Panc1 (cell line): ENCODE results near the gene ERC2. TPM values are rescaled to one million over a fixed set of nuclear protein-coding genes. Genes with fewer than 3 reads are reported as not detected.

Source experiments
- ATAC-seq: fragments of 200-7000 bp; cut with Tn5 transposase; 2 replicates; pipeline ENCODE4 v1.9.1; 2020; ENCODE audit warnings: mild to moderate bottlenecking, moderate library complexity
- BruUV-seq: library from RNA; stranded (reverse); fragments of 400-500 nt; replicated peaks from 2 replicates; lab custom pipeline; 2021; lab: Mats Ljungman, UMichigan
- CTCF ChIA-PET: fragments of 300-600 bp; sonication (Branson Sonifier 250); formaldehyde crosslinking; loops from one replicate; lab custom pipeline; 2022; ENCODE audit warnings: antibody characterized with exemption; lab: Charles Lee
- POLR2A ChIA-PET: fragments of 300-600 bp; sonication (Branson Sonifier 250); formaldehyde crosslinking; loops from one replicate; lab custom pipeline; 2022; ENCODE audit warnings: antibody characterized with exemption; lab: Charles Lee
- DNase-seq: peaks from one replicate; pipeline ENCODE4 v3.0.0-alpha.2; 2010; ENCODE audit warnings: low read depth, low spot score
- H3K27ac ChIP-seq: 2 replicates; pipeline ENCODE4 v1.5.1; 2011; ENCODE audit warnings: mild to moderate bottlenecking, low read length, inconsistent platforms
- H3K27me3 ChIP-seq: fragments of 200-500 bp; sonication (Bioruptor generic); 2 replicates; pipeline ENCODE4 v1.6.0; 2014; ENCODE audit warnings: low read length, inconsistent platforms; ENCODE audit not compliant: control insufficient read depth, insufficient read depth
- H3K36me3 ChIP-seq: fragments of 200-500 bp; sonication (Bioruptor generic); 2 replicates; pipeline ENCODE4 v1.5.1; 2014; ENCODE audit warnings: inconsistent platforms, mild to moderate bottlenecking, low read length, moderate library complexity; ENCODE audit not compliant: control insufficient read depth, insufficient read depth
- H3K4me1 ChIP-seq: 2 replicates; pipeline ENCODE4 v1.5.1; 2011; ENCODE audit warnings: inconsistent platforms, mild to moderate bottlenecking, low read length, moderate library complexity; ENCODE audit not compliant: control insufficient read depth, insufficient read depth
- H3K4me3 ChIP-seq, 2 experiments: 2 replicates each; pipeline ENCODE4 v1.5.1; 2011 to 2012; ENCODE audit warnings: low read depth in 2 of 2, low read length in 2 of 2, mild to moderate bottlenecking in 2 of 2, inconsistent platforms in 1 of 2, moderate library complexity in 1 of 2
- H3K9me3 ChIP-seq: fragments of 200-500 bp; sonication (Bioruptor generic); 2 replicates; pipeline ENCODE4 v1.5.1; 2014; ENCODE audit warnings: low read depth, mild to moderate bottlenecking, inconsistent platforms, low read length, moderate library complexity; ENCODE audit not compliant: control insufficient read depth, insufficient read depth
- CTCF ChIP-seq: fragments of 450-650 bp; IDR thresholded peaks from 2 replicates; pipeline ENCODE4 v1.5.1; 2017; ENCODE audit warnings: mild to moderate bottlenecking
- POLR2AphosphoS5 ChIP-seq: IDR thresholded peaks from 2 replicates; pipeline ENCODE4 v1.6.1; 2012; ENCODE audit warnings: mild to moderate bottlenecking, low read depth, low read length, moderate library complexity
- REST ChIP-seq, 2 experiments: IDR thresholded peaks; 2 replicates each; pipeline ENCODE4 v1.6.1; 2011 to 2012; ENCODE audit warnings: low read depth in 2 of 2, control low read depth in 1 of 2, low read length in 1 of 2, mild to moderate bottlenecking in 1 of 2, moderate library complexity in 1 of 2; ENCODE audit not compliant: insufficient read depth in 1 of 2
- SIN3A ChIP-seq: IDR thresholded peaks from 2 replicates; pipeline ENCODE4 v1.6.1; 2012; ENCODE audit warnings: low read depth, mild to moderate bottlenecking, low read length, moderate library complexity, borderline replicate concordance; ENCODE audit not compliant: insufficient read depth
- TCF7L2 ChIP-seq: IDR thresholded peaks from 2 replicates; pipeline ENCODE4 v1.6.1; 2011; ENCODE audit warnings: mild to moderate bottlenecking, low read depth, low read length, inconsistent platforms
- in situ Hi-C: cut with HindIII; loops from 2 replicates; pipeline ENCODE4 v1.10.0; 2016; ENCODE audit warnings: low sequenced_read_pairs, low pct_unique_long_range_greater_than_20kb
- intact Hi-C: fragments of 100-400 bp; cut with micrococcal nuclease; formaldehyde crosslinking; loops from one replicate; pipeline ENCODE4 v1.10.0; 2022; ENCODE audit not compliant: unreplicated experiment
- total RNA-seq: library from RNA; stranded (reverse); gene quantifications from one replicate; pipeline ENCODE4 v1.2.1, GENCODE V29; 2021; ENCODE audit not compliant: unreplicated experiment

ERC2 gene
- total RNA-seq, 1 experiment from 2014 or later = 0.33 TPM

GRCh38 chr3:55523471-55523870 lies 944.8 kb downstream of the ERC2 start:
- CTCF ChIA-PET = no interaction called here

DNA sequence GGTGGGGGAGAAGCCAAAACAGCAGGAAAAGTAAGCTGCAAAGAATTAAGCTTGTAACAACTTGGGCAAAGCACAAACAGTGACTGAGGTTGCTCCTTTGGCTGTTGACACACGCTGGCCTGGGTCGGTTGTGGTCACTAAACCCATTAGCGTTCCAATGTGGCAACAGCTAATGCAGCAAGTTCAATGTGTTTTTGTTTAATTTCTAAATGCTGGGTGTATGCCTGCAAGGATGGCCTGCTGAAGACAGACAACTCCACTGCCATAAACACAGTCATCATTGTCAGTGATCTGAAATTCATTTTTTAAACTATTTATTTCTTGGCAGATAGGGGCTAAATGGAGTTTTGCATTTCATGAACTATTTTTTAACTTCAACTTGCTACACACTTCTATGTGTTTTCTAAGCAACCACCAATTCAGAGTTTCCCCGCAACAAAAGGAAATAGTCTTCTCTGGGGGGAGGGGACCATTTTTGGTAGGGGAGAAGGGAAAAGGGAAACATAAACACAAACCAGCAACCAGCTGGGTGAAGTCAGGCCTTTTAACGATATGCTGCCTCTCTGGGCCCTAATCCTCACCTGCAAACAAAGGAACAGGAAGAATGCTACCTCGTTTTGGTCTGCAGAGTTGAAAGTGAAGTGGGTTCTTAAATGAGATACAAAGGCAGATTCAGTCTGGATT lies 946.4 kb downstream of the ERC2 start:
- ChIA-PET POLR2A (no interaction called here), CTCF (no interaction called here)
- Histone ChIP-seq H3K27me3 (no peaks in the 10 kb centered on the region), H3K4me1 (no peaks in the 10 kb centered on the region), H3K27ac (no peak overlapping the region), H3K9me3 (no peaks in the 10 kb centered on the region), H3K36me3 (no peaks in the 10 kb centered on the region), H3K4me3 (no peak overlapping the region)
- DNase-seq (no peak), ATAC-seq (no peak)
- TF ChIP-seq TCF7L2 (no peak), CTCF (no peak), SIN3A (no peak), REST (IDR thresholded peaks at IDR 0.05; ENCODE audit: insufficient read depth in 1 of 2, low read depth in 2 of 2, low read length in 1 of 2) (no peak), POLR2AphosphoS5 (no peak)
- BruUV-seq = no TSS peak
- intact Hi-C loops = no loop called here
- in situ Hi-C loops = no loop called here

More at GRCh38 chr3:55523471-55523870, 944.8 kb downstream of the ERC2 start:
- no peaks in the 10 kb centered on the region for H3K9me3 ChIP-seq
- in situ Hi-C loops (no loop called here), intact Hi-C loops (no loop called here)
- no TSS peak for BruUV-seq
- POLR2A ChIA-PET = no interaction called here
- H3K4me1 ChIP-seq = no peaks in the 10 kb centered on the region
- no peaks in the 10 kb centered on the region for H3K36me3 ChIP-seq
- ATAC-seq = no peak
- H3K27me3 ChIP-seq = no peaks in the 10 kb centered on the region
- no peak overlapping the region for H3K4me3 ChIP-seq
- H3K27ac ChIP-seq = no peak overlapping the region
- TF ChIP-seq REST (IDR thresholded peaks at IDR 0.05; ENCODE audit: insufficient read depth in 1 of 2, low read depth in 2 of 2, low read length in 1 of 2) (no peak), CTCF (no peak), SIN3A (no peak), TCF7L2 (no peak)
- DNase-seq = no peak
